K562 (cell line): ENCODE data around the gene C11orf58. TPM values are rescaled to one million over a fixed set of nuclear protein-coding genes. Genes with fewer than 3 reads are reported as not detected.

Experiments
- ATAC-seq: fragments of 200-7000 bp; cut with Tn5 transposase; 3 replicates; pipeline ENCODE4 v1.9.1; 2020; ENCODE audit warnings: moderate library complexity
- BruUV-seq: library from RNA; stranded (reverse); fragments of 400-500 nt; replicated peaks from 2 replicates; lab custom pipeline; 2021; lab: Mats Ljungman, UMichigan
- CTCF ChIA-PET: fragments of 300-600 bp; formaldehyde crosslinking; extraction: SDS; loops from one replicate; lab custom pipeline; 2021; ENCODE audit warnings: low intra/inter-chr PET ratio; lab: Yijun Ruan, JAX
- POLR2A ChIA-PET: fragments of 300-600, 350-650 bp; sonication (Branson Sonifier 250); formaldehyde crosslinking; extraction: SDS; loops from one replicate; lab custom pipeline; 2021; ENCODE audit warnings: antibody characterized with exemption, inconsistent platforms; lab: Yijun Ruan, JAX
- DNase-seq, 4 experiments: peaks; one replicate each; pipeline versions ENCODE4 v3.0.0 to v3.0.0-alpha.2; 2011 to 2018; ENCODE audit warnings: low spot score in 3 of 4, mixed read lengths in 3 of 4; ENCODE audit errors: extremely low read depth in 1 of 4
- FAIRE-seq: peaks from 2 replicates; lab custom pipeline; 2011; peaks lifted over from hg19 to GRCh38; lab: Jason Lieb, UNC
- H2AFZ ChIP-seq: 2 replicates; pipeline ENCODE4 v1.6.0; 2011; ENCODE audit warnings: low read depth, low read length, control low read depth, inconsistent platforms
- H3K27ac ChIP-seq: fragments of 200-600 bp; 3 replicates; pipeline ENCODE4 v1.8.0; 2011; ENCODE audit warnings: low read depth, mild to moderate bottlenecking, control low read depth, inconsistent platforms, low read length, moderate library complexity, mixed read lengths; ENCODE audit errors: extremely low read depth
- H3K27me3 ChIP-seq, 2 experiments: fragments of 300-600 bp in 1 of 2; 2 replicates in 1 of 2; 3 replicates in 1 of 2; pipeline versions ENCODE4 v1.6.0 to v1.8.0; 2011; ENCODE audit warnings: inconsistent platforms in 2 of 2, low read length in 2 of 2, mild to moderate bottlenecking in 1 of 2, mixed read lengths in 1 of 2, moderate library complexity in 1 of 2; ENCODE audit not compliant: control insufficient read depth in 2 of 2, insufficient read depth in 2 of 2
- H3K36me3 ChIP-seq: fragments of 300-600 bp; 3 replicates; pipeline ENCODE4 v1.8.0; 2011; ENCODE audit warnings: mild to moderate bottlenecking, low read length, inconsistent platforms; ENCODE audit not compliant: control insufficient read depth, insufficient read depth
- H3K4me1 ChIP-seq, 2 experiments: fragments of 200-600 bp in 1 of 2; replicated peaks in 1 of 2; 2 replicates in 1 of 2; 3 replicates in 1 of 2; pipeline versions ENCODE4 v1.5.1 to v1.8.0; 2011; ENCODE audit warnings: inconsistent platforms in 2 of 2, low read length in 2 of 2, mild to moderate bottlenecking in 1 of 2, mixed read lengths in 1 of 2, moderate library complexity in 1 of 2; ENCODE audit not compliant: control insufficient read depth in 2 of 2, insufficient read depth in 2 of 2
- H3K4me2 ChIP-seq: 2 replicates; pipeline ENCODE4 v1.6.1; 2011; ENCODE audit warnings: low read length, control low read depth, inconsistent platforms, mixed read lengths; ENCODE audit not compliant: insufficient read depth
- H3K4me3 ChIP-seq: fragments of 200-600 bp; sonication (generic), shearing (Covaris generic); 2 replicates; pipeline ENCODE4 v1.5.1; 2016; ENCODE audit warnings: control low read depth, inconsistent platforms
- H3K79me2 ChIP-seq: fragments of 200-600 bp; 3 replicates; pipeline ENCODE4 v1.8.0; 2011; ENCODE audit warnings: low read length, inconsistent platforms; ENCODE audit not compliant: control insufficient read depth, insufficient read depth
- H3K9ac ChIP-seq, 2 experiments: 2 replicates each; pipeline versions ENCODE4 v1.6.0 to v1.6.1; 2011; ENCODE audit warnings: low read depth in 2 of 2, low read length in 2 of 2, control low read depth in 1 of 2, inconsistent platforms in 1 of 2, mild to moderate bottlenecking in 1 of 2, mixed read lengths in 1 of 2; ENCODE audit not compliant: insufficient read depth in 1 of 2
- H3K9me1 ChIP-seq: one replicate; pipeline ENCODE4 v1.6.0; 2011; ENCODE audit warnings: inconsistent platforms, mild to moderate bottlenecking, low read length, moderate library complexity; ENCODE audit not compliant: control insufficient read depth, insufficient read depth
- H3K9me3 ChIP-seq: replicated peaks from 2 replicates; pipeline ENCODE4 v1.5.1; 2011; ENCODE audit warnings: low read depth, low read length, inconsistent platforms; ENCODE audit not compliant: control insufficient read depth, insufficient read depth
- H4K20me1 ChIP-seq: replicated peaks from 2 replicates; pipeline ENCODE4 v1.6.1; 2011; ENCODE audit warnings: low read length, inconsistent platforms, mixed read lengths; ENCODE audit not compliant: control insufficient read depth, insufficient read depth
- BCOR ChIP-seq: fragments of 450-650 bp; IDR thresholded peaks from 2 replicates; pipeline ENCODE4 v1.6.1; 2016
- EP400 ChIP-seq: fragments of 450-650 bp; IDR thresholded peaks from 2 replicates; pipeline ENCODE4 v1.6.1; 2017; ENCODE audit warnings: antibody characterized with exemption, mild to moderate bottlenecking, moderate library complexity
- LCOR ChIP-seq: sonication (generic); formaldehyde crosslinking; IDR thresholded peaks from 2 replicates; pipeline ENCODE4 v1.8.0; 2022; ENCODE audit warnings: mild to moderate bottlenecking, missing genetic modification reagents
- RBM25 ChIP-seq: fragments of 200-400 bp; formaldehyde crosslinking; IDR thresholded peaks from 2 replicates; pipeline ENCODE4 v1.6.1; 2018; ENCODE audit warnings: low read length, low read depth, moderate library complexity; ENCODE audit not compliant: severe bottlenecking
- ZNF146 ChIP-seq: IDR thresholded peaks from one replicate; pipeline ENCODE4 v1.6.1; 2018; ENCODE audit warnings: missing compliant biosample characterization; ENCODE audit not compliant: unreplicated experiment
- WGBS: fragments of 100-300 bp; shearing (Covaris generic); methylation state at CpG from one replicate; pipeline ENCODE4 v1.1.6; 2016; ENCODE audit warnings: low coverage, mixed read lengths; ENCODE audit not compliant: insufficient coverage; ENCODE audit errors: missing lambda C conversion rate; 5-methylcytosine and 5-hydroxymethylcytosine counted together
- in situ Hi-C: fragments of 300-500 bp; cut with MboI; formaldehyde crosslinking; loops from 4 replicates; pipeline ENCODE4 v1.15.0; 2018; ENCODE audit warnings: inconsistent platforms, mixed read lengths
- intact Hi-C: fragments of 100-400 bp; cut with micrococcal nuclease; formaldehyde crosslinking; loops from 2 replicates; pipeline ENCODE4 v1.14.2; 2022
- polyA plus RNA-seq, 8 experiments: library from polyadenylated mRNA; depleted of rRNA in 4 of 8; stranded (reverse) in 5 of 8; unstranded in 3 of 8; fragments of >200 nt; fragmentation: Nextera tagmentation in 2 of 8; fragmentation: Illumina TruSeq in 1 of 8; extraction: Ambion mirVana in 2 of 8; extraction: Trizol in 1 of 8; gene quantifications; 2 replicates each; pipeline versions ENCODE4 v1.2.1 to v1.2.3, GENCODE V29; 2011 to 2014; ENCODE audit warnings: inconsistent platforms in 1 of 8, missing spikeins in 1 of 8
- total RNA-seq, 7 experiments: library from RNA; depleted of rRNA in 6 of 7; stranded (reverse); fragments of >200 nt in 6 of 7; fragmentation: Illumina TruSeq in 2 of 7; extraction: Trizol in 2 of 7; gene quantifications; 2 replicates each; pipeline versions ENCODE4 v1.2.1 to v1.2.3, GENCODE V29; 2011 to 2021; ENCODE audit warnings: low replicate concordance in 1 of 7
- TF ChIP-seq, protein P1 (sequence below), 3 experiments: fragments of 200-800 bp in 1 of 3; fragments of 250-450 bp in 1 of 3; fragments of 450-650 bp in 1 of 3; sonication (Bioruptor Pico) in 1 of 3; sonication (Bioruptor generic) in 1 of 3; formaldehyde crosslinking in 1 of 3; IDR thresholded peaks; 2 replicates each; pipeline versions ENCODE4 v1.6.1 to v1.8.0; 2016 to 2022; ENCODE audit warnings: mild to moderate bottlenecking in 2 of 3, missing genetic modification characterization in 2 of 3, missing compliant biosample characterization in 1 of 3, moderate library complexity in 1 of 3

Gene C11orf58
- total and polyA plus RNA-seq, 9 of the 15 experiments (the other 6 are each of a cell fraction or from before 2014, with no cell fraction given) = 104 to 421 (median 247) TPM

DNA sequence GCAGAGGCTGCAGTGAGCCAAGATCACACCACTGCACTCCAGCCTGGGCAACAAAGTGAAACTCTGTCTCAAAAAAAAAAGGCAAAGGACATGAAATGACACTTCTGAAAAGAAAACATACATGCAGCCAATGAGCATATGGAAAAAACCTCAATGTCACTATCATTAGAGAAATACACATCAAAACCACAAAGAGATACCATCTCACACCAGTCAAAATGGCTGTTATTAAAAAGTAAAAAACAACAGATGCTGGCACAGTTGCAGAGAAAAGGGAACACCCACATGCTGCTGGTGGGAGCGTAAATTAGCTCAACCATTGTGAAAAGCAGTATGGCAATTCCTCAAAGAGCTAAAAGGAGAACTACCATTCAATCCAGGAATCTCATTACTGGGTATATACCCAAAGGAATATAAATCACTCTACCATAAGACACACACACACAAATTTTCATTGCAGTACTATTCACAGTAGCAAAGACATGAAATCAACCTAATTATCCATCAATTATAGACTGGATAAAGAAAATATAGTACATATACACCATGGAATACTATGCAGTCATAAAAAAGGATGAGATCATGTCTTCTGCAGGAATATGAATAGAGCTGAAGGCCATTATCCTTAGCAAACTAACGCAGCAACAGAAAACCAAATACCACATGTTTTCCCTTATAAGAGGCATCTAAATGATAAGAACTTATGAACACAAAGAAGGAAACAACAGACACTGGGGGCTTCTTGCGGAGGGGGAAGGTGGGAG, 15.7 kb upstream of the C11orf58 start:
- intact Hi-C loops (no loop called here), in situ Hi-C loops (no loop called here)
- FAIRE-seq (no peak), ATAC-seq (no peak), DNase-seq (no peak)
- no peak overlapping the region for H3K9ac ChIP-seq
- H3K4me1 ChIP-seq = no peaks in the 10 kb centered on the region; a peak in 1 of 5 replicates
- no peak overlapping the region for H3K4me2 ChIP-seq
- H3K27me3 ChIP-seq = no peaks in the 10 kb centered on the region; a peak in 1 of 5 replicates
- no peaks in the 10 kb centered on the region for H3K79me2 ChIP-seq
- H2AFZ ChIP-seq = no peak overlapping the region
- no peaks in the 10 kb centered on the region for H3K9me1 ChIP-seq
- 25% methylated on average over 3 of the region's 3 CpGs for WGBS
- POLR2A ChIA-PET = interaction anchor here (1.1 kb wide), 1 partner anchor 15 kb away, joined by 4 read pairs; the partner anchor contains the start of gene C11orf58
- BruUV-seq = no TSS peak
- no peaks in the 10 kb centered on the region for H3K36me3 ChIP-seq
- H3K27ac ChIP-seq = no peak overlapping the region
- CTCF ChIA-PET = no interaction called here
- no peaks in the 10 kb centered on the region for H4K20me1 ChIP-seq
- no peaks in the 10 kb centered on the region for H3K9me3 ChIP-seq
- no peak overlapping the region for H3K4me3 ChIP-seq
- TF ChIP-seq ZNF146 (peak; percentile 93), RBM25 (peak; percentile 60), BCOR (0 out of 2 replicates have a peak, but pooled peaks have one; percentile 17), EP400 (no peak), LCOR (no peak)
- TF ChIP-seq, protein P1, sequence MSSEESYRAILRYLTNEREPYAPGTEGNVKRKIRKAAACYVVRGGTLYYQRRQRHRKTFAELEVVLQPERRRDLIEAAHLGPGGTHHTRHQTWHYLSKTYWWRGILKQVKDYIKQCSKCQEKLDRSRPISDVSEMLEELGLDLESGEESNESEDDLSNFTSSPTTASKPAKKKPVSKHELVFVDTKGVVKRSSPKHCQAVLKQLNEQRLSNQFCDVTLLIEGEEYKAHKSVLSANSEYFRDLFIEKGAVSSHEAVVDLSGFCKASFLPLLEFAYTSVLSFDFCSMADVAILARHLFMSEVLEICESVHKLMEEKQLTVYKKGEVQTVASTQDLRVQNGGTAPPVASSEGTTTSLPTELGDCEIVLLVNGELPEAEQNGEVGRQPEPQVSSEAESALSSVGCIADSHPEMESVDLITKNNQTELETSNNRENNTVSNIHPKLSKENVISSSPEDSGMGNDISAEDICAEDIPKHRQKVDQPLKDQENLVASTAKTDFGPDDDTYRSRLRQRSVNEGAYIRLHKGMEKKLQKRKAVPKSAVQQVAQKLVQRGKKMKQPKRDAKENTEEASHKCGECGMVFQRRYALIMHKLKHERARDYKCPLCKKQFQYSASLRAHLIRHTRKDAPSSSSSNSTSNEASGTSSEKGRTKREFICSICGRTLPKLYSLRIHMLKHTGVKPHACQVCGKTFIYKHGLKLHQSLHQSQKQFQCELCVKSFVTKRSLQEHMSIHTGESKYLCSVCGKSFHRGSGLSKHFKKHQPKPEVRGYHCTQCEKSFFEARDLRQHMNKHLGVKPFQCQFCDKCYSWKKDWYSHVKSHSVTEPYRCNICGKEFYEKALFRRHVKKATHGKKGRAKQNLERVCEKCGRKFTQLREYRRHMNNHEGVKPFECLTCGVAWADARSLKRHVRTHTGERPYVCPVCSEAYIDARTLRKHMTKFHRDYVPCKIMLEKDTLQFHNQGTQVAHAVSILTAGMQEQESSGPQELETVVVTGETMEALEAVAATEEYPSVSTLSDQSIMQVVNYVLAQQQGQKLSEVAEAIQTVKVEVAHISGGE (CRISPR knock-in tag; IDR thresholded peaks at IDR 0.05) = no peak
